Measurements from ENCODE around the gene MRPS12. TPM values are rescaled to one million over a fixed set of nuclear protein-coding genes. Genes with fewer than 3 reads are reported as not detected.
"Not testable (repeated sequence)": the region's sequence is repeated elsewhere in the genome, so short reads cannot be mapped to it uniquely, and the experiment has no call there.

Gene MRPS12
- total RNA-seq, 1 donor from 2014 or later: 32.0 TPM

GRCh38 chr19:38958301-38958700, 27.6 kb downstream of the MRPS12 start:
- no peak overlapping the region for H3K27ac Mint-ChIP-seq (ENCODE audit: unreplicated experiment)
- H3K27me3 Mint-ChIP-seq (ENCODE audit: unreplicated experiment): peaks cover 3% of the 10 kb centered on the region
- H3K36me3 Mint-ChIP-seq (ENCODE audit: low read depth, unreplicated experiment): no peaks in the 10 kb centered on the region
- H3K9me3 Mint-ChIP-seq (ENCODE audit: unreplicated experiment): no peaks in the 10 kb centered on the region
- H3K4me3 Mint-ChIP-seq (ENCODE audit: unreplicated experiment): no peak overlapping the region
- no peaks in the 10 kb centered on the region for H3K4me1 Mint-ChIP-seq (ENCODE audit: unreplicated experiment)
- no peak for DNase-seq (ENCODE audit: low spot score)
- TF ChIP-seq CTCF (IDR thresholded peaks at IDR 0.05; ENCODE audit: unreplicated experiment): no peak

- Mint-ChIP-seq H3K4me3 (ENCODE audit: unreplicated experiment) (no peak overlapping the region), H3K36me3 (ENCODE audit: low read depth, unreplicated experiment) (no peaks in the 10 kb centered on the region), H3K27me3 (ENCODE audit: unreplicated experiment) (peaks cover 3% of the 10 kb centered on the region), H3K4me1 (ENCODE audit: unreplicated experiment) (no peaks in the 10 kb centered on the region), H3K27ac (ENCODE audit: unreplicated experiment) (no peak overlapping the region), H3K9me3 (ENCODE audit: unreplicated experiment) (no peaks in the 10 kb centered on the region)
- TF ChIP-seq CTCF (IDR thresholded peaks at IDR 0.05; ENCODE audit: unreplicated experiment): no peak
- no peak for DNase-seq (ENCODE audit: low spot score)
Measured at GRCh38 chr19:38959618-38960017, 28.9 kb downstream of the MRPS12 start.

GRCh38 chr19:38964738-38965137, 34.0 kb downstream of the MRPS12 start:
- Mint-ChIP-seq H3K36me3 (ENCODE audit: low read depth, unreplicated experiment) (no peaks in the 10 kb centered on the region), H3K9me3 (ENCODE audit: unreplicated experiment) (no peaks in the 10 kb centered on the region), H3K27ac (ENCODE audit: unreplicated experiment) (no peak overlapping the region), H3K27me3 (ENCODE audit: unreplicated experiment) (peaks cover 3% of the 10 kb centered on the region), H3K4me1 (ENCODE audit: unreplicated experiment) (no peaks in the 10 kb centered on the region), H3K4me3 (ENCODE audit: unreplicated experiment) (no peak overlapping the region)
- no peak for TF ChIP-seq CTCF (IDR thresholded peaks at IDR 0.05; ENCODE audit: unreplicated experiment)
- no peak for DNase-seq (ENCODE audit: low spot score)

GRCh38 chr19:38966149-38966548, 35.4 kb downstream of the MRPS12 start:
- DNase-seq (ENCODE audit: low spot score); H3K27ac Mint-ChIP-seq (ENCODE audit: unreplicated experiment); H3K9me3 Mint-ChIP-seq (ENCODE audit: unreplicated experiment); H3K27me3 Mint-ChIP-seq (ENCODE audit: unreplicated experiment); H3K36me3 Mint-ChIP-seq (ENCODE audit: low read depth, unreplicated experiment); H3K4me3 Mint-ChIP-seq (ENCODE audit: unreplicated experiment); H3K4me1 Mint-ChIP-seq (ENCODE audit: unreplicated experiment): not testable (repeated sequence)

GRCh38 chr19:38970664-38971532, 40.2 kb downstream of the MRPS12 start:
- Mint-ChIP-seq H3K27ac (ENCODE audit: unreplicated experiment) (no peak overlapping the region), H3K4me3 (ENCODE audit: unreplicated experiment) (no peak overlapping the region), H3K36me3 (ENCODE audit: low read depth, unreplicated experiment) (no peaks in the 10 kb centered on the region), H3K9me3 (ENCODE audit: unreplicated experiment) (no peaks in the 10 kb centered on the region), H3K27me3 (ENCODE audit: unreplicated experiment) (no peaks in the 10 kb centered on the region), H3K4me1 (ENCODE audit: unreplicated experiment) (peaks cover 9% of the 10 kb centered on the region)
- no peak for DNase-seq (ENCODE audit: low spot score)
- no peak for TF ChIP-seq CTCF (IDR thresholded peaks at IDR 0.05; ENCODE audit: unreplicated experiment)
